ENCODE measurements around the gene ZNF638.

GRCh38 chr2:71481111-71481510, 149.5 kb downstream of the ZNF638 start:
- TF ChIP-seq MAX (IDR thresholded peaks at IDR 0.05) (no peak), CTCF (IDR thresholded peaks at IDR 0.05 in 2 of 3, conservative IDR thresholded peaks at IDR 0.05 in 1 of 3; ENCODE audit: borderline replicate concordance in 1 of 3, insufficient read depth in 1 of 3, low read depth in 2 of 3, low read length in 2 of 3) (no peak), ZBTB33 (IDR thresholded peaks at IDR 0.05; ENCODE audit: extremely low read depth, insufficient replicate concordance, low read length) (no peak), SP1 (IDR thresholded peaks at IDR 0.05; ENCODE audit: low read depth) (no peak), REST (IDR thresholded peaks at IDR 0.05; ENCODE audit: low read depth) (no peak), TCF7L2 (IDR thresholded peaks at IDR 0.05; ENCODE audit: borderline replicate concordance, extremely low read depth, insufficient read depth, insufficient read length) (no peak), JUND (IDR thresholded peaks at IDR 0.05) (no peak), EGR1 (IDR thresholded peaks at IDR 0.05; ENCODE audit: low read depth) (no peak), POLR2A (IDR thresholded peaks at IDR 0.05; ENCODE audit: borderline replicate concordance, extremely low read depth, insufficient read depth, insufficient read length) (no peak), SRF (IDR thresholded peaks at IDR 0.05; ENCODE audit: low read depth) (no peak), RAD21 (IDR thresholded peaks at IDR 0.05; ENCODE audit: low read depth) (no peak), ZFX (IDR thresholded peaks at IDR 0.05) (no peak), ELF1 (IDR thresholded peaks at IDR 0.05; ENCODE audit: borderline replicate concordance, low read depth) (no peak)
